ENCODE measurements around the gene FOLR1.

FOLR1 gene

GRCh38 chr11:72234920-72235319 is 43.0 kb downstream of the FOLR1 start:
- no peak for DNase-seq (ENCODE audit: low read depth)
- no peak overlapping the region for H3K4me3 ChIP-seq (ENCODE audit: low read length)
- TF ChIP-seq, protein P1, sequence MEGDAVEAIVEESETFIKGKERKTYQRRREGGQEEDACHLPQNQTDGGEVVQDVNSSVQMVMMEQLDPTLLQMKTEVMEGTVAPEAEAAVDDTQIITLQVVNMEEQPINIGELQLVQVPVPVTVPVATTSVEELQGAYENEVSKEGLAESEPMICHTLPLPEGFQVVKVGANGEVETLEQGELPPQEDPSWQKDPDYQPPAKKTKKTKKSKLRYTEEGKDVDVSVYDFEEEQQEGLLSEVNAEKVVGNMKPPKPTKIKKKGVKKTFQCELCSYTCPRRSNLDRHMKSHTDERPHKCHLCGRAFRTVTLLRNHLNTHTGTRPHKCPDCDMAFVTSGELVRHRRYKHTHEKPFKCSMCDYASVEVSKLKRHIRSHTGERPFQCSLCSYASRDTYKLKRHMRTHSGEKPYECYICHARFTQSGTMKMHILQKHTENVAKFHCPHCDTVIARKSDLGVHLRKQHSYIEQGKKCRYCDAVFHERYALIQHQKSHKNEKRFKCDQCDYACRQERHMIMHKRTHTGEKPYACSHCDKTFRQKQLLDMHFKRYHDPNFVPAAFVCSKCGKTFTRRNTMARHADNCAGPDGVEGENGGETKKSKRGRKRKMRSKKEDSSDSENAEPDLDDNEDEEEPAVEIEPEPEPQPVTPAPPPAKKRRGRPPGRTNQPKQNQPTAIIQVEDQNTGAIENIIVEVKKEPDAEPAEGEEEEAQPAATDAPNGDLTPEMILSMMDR (IDR thresholded peaks at IDR 0.05; ENCODE audit: insufficient read depth, low read depth, low read length, missing control alignments) = no peak

GRCh38 chr11:72235351-72236057 is 43.6 kb downstream of the FOLR1 start:
- TF ChIP-seq, protein P1 (IDR thresholded peaks at IDR 0.05; ENCODE audit: insufficient read depth, low read depth, low read length, missing control alignments) = no peak
- H3K4me3 ChIP-seq (ENCODE audit: low read length) = no peak overlapping the region
- DNase-seq (ENCODE audit: low read depth) = no peak

DNA sequence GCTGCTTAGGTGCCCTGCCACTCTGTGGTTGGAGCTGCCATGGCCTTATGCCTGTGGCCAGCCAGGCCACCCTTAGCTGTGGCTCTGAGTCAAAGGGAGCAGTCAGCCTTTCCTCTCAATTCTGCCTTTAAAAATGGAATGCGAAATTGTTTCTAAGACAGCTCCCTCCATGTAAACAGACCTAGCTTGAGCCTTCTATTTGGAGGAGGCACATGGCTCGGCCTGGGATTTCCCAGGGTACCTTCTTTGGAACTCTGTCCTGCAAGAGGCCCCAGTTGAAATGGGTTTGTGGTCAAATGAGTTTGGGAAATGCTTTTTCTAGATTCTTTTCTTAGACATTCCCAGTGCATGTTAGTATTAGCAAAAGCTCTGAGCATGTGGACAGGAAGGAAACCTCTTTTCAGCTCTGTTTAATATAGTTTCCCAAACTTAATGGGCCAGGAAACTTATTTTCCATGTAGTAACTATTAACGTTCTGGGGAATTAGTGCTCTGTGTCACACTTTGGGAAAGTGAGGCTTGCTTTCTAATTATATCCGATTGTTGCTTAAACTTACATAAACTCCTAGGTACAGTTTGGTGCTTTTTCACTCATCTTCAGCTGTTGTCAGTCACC is 44.2 kb downstream of the FOLR1 start:
- TF ChIP-seq, protein P1 (IDR thresholded peaks at IDR 0.05; ENCODE audit: insufficient read depth, low read depth, low read length, missing control alignments) = no peak
- no peak for DNase-seq (ENCODE audit: low read depth)
- H3K4me3 ChIP-seq (ENCODE audit: low read length) = no peak overlapping the region

GRCh38 chr11:72236774-72237111 is 44.8 kb downstream of the FOLR1 start:
- no peak for DNase-seq (ENCODE audit: low read depth)
- H3K4me3 ChIP-seq (ENCODE audit: low read length) = no peak overlapping the region
- TF ChIP-seq, protein P1 (IDR thresholded peaks at IDR 0.05; ENCODE audit: insufficient read depth, low read depth, low read length, missing control alignments) = no peak

DNA sequence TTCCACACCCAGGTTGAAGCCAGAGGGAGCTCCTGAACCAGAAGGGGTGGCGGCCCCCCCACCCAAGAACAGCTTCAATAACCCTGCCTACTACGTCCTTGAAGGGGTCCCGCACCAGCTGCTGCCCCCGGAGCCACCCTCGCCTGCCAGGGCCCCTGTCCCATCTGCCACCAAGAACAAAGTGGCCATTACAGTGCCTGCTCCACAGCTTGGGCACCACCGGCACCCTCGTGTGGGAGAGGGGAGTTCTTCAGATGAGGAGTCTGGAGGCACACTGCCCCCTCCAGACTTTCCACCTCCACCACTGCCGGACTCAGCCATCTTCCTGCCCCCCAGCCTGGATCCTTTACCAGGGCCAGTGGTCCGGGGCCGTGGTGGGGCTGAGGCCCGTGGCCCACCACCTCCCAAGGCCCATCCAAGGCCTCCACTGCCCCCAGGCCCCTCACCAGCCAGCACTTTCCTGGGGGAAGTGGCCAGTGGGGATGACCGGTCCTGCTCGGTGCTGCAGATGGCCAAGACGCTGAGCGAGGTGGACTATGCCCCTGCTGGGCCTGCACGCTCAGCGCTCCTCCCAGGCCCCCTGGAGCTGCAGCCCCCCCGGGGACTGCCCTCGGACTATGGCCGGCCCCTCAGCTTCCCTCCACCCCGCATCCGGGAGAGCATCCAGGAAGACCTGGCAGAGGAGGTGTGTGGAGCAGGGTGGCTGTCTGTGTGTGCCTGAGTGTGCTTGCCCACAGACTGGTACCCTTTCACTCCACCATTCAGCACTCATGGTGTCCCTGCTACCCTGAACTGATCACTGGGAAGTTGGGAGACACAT is 45.4 kb downstream of the FOLR1 start:
- TF ChIP-seq, protein P1 (IDR thresholded peaks at IDR 0.05; ENCODE audit: insufficient read depth, low read depth, low read length, missing control alignments) = no peak
- no peak for DNase-seq (ENCODE audit: low read depth)
- H3K4me3 ChIP-seq (ENCODE audit: low read length) = no peak overlapping the region

- H3K4me3 ChIP-seq (ENCODE audit: low read length) = no peak overlapping the region
- peak; percentile 75 for DNase-seq (ENCODE audit: low read depth)
- TF ChIP-seq, protein P1 (IDR thresholded peaks at IDR 0.05; ENCODE audit: insufficient read depth, low read depth, low read length, missing control alignments) = peak; percentile 76
Measured at GRCh38 chr11:72238040-72238450, 46.1 kb downstream of the FOLR1 start.
